Renal pelvis (tissue), 4 donors: Measurements from ENCODE around the gene EIF1. TPM values are rescaled to one million over a fixed set of nuclear protein-coding genes. Genes with fewer than 3 reads are reported as not detected.

ENCODE experiments used
- DNase-seq: peaks from one replicate; pipeline ENCODE4 v3.0.0-alpha.2; 2013
- polyA plus RNA-seq, 3 donors: library from polyadenylated mRNA; unstranded; fragments of 120-200 nt; gene quantifications; one replicate each; pipeline ENCODE4 v1.2.1, GENCODE V29; 2013; ENCODE audit not compliant: insufficient read length in 3 of 3

The EIF1 gene
- polyA plus RNA-seq, 3 donors: 651 to 702 (median 684) TPM

- no peak for DNase-seq
These were observed 36.4 kb downstream of the EIF1 start for GRCh38 chr17:41725134-41725533.

DNA sequence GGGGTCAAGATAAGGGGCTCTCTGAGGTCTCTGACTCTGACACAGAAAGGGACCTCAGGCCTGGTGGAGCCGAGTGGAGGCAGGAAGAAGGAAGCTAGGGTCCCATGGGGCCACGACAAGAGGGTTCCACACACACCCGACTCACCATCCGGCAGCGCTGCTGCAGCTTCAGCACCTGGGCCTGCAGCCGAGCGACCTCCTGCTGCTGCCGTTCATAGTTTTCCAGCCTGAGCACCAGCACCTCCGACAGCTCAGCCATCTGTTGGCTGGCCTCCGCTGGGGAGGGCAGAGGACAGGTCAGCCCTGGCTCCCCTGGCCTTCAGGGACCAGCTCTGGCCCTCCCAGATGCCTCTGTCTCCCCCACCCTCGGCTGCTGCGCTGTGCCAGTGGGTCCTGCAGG, 39.4 kb downstream of the EIF1 start:
- DNase-seq: no peak

DNA sequence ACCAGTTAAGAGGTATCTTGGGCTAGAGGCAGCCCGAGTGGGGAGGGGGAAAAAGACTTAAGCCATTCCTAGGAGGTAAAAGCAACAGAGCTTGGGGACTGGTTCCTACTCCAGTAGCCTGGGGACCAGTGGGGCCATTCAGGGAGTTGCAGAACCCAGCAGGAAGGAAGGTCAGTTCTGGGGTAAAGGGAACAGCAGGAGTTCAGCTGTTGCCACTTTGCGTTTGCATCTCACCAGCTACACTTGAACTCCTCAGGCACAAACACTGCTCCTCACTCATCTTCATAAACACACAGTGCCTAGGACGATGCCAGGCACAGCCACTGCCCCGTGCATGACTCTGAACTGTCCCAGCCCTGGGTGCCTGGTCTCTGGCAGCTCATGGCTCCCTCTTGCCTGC, 41.8 kb downstream of the EIF1 start:
- DNase-seq: no peak

DNA sequence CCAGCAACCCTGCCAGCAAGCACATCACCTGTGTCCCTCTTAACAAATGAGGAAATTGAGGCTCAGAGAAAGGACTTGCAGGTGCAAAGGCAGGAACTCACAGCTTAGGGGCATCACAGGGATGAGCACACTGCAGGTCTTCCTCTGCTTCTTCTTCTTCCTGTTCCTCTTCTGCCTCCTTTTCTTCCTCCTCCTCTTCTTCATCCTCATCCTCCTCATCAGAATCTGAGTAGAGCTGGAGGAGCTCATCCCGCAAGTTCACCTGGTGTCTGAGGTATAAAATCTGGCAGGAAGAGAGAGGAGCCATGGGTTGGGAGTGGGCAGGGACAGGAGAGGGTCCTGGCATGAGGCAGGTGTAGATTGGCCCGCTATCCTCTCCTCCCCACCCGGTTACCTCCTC, 43.2 kb downstream of the EIF1 start:
- no peak for DNase-seq

- DNase-seq: no peak
These were observed 44.9 kb downstream of the EIF1 start for GRCh38 chr17:41733348-41734138.

DNA sequence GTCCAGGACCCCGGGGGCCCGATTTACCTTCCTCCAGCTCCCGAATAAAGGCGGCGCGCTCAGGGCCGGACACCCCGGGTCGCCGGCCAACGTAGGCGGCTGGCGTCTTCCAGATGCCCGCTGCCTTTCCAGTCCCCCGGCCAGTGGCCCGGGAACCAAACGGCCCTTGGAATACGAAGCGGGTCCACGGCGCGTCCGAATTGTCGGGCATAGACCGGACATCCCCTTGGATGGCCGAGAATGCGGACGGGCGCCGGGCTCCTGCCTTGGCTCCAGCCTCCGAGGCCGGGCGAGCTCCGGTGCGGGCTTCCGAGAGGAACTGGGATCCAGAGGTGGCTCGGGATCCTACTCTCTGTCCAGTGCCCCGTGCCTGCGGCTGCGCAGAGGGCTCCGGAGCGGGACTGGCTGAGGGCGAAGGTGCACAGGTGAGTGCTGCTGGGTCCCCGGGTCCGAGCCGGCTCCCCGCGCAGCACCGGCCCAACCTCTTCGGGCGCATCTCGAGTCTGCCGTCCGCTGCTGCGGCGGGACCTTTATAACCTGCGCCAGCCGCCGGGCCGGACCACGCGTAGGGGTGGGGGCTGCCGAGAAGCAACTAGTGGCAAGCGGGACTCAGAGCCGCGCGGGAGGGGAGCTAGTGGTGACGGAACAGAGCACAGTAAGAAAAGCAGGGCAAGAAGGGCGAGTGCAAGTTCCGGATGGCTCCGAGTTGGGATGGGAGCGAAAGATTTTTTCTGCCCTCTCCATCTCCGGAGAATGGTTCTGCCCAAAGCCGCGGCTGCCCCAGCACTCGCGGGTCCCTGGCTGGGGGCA, 45.7 kb downstream of the EIF1 start, which contains the start of gene HAP1:
Gene HAP1 (minus strand): TSS at position 505 of the 810 bp plus-strand sequence. CDS start 9 bp downstream, at position 496.
- DNase-seq: peak; percentile 36

- peak; percentile 23 for DNase-seq
These were observed 46.2 kb downstream of the EIF1 start for GRCh38 chr17:41734949-41735313.

- no peak for DNase-seq
These were observed 47.1 kb downstream of the EIF1 start for GRCh38 chr17:41735744-41736143.

DNA sequence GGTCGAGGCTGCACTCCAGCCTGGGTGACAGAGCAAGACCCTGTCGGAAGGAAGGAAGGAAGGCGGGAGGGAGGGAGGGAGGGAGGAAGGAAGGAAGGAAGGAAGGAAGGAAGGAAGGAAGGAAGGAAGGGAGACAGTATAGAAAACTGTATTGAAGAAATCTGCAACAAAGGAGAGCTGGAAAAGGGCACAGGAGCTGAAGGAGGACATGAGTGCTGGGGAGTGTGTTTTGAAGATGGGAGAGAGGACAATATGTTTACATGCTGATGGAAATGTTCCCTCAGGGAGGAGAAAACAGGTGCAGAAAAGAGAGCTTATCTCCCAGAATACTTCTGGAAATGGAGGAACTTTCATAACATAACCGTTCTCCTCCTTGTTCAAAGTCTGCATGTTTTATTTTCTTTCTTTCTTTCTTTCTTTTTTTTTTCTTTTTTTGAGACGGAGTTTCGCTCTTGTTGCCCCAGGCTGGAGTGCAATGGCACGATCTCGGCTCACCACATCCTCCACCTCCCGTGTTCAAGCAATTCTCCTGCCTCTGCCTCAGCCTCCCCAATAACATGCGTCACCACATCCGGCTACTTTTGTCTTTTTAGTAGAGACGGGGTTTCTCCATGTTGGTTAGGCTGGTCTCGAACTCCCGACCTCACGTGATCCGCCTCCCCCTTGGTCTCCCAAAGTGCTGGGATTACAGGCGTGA, 48.4 kb downstream of the EIF1 start:
- DNase-seq: no peak

DNA sequence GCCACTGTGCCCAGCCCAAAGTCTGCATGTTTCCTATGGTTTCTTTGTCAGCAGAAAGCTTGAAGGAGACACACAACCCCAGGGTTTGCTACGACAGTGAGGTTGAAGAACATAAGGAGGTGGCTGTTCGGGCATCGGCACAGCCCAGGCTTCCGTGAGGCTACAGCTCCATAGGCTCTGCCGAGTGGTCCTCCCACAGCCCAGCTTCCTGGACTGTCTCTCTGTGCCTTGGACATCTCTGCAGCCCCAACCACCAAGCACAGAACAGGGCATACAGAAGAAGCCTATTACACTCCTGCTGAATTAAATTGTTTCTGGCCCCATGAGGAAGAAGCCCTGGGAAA, 49.0 kb downstream of the EIF1 start:
- no peak for DNase-seq

DNA sequence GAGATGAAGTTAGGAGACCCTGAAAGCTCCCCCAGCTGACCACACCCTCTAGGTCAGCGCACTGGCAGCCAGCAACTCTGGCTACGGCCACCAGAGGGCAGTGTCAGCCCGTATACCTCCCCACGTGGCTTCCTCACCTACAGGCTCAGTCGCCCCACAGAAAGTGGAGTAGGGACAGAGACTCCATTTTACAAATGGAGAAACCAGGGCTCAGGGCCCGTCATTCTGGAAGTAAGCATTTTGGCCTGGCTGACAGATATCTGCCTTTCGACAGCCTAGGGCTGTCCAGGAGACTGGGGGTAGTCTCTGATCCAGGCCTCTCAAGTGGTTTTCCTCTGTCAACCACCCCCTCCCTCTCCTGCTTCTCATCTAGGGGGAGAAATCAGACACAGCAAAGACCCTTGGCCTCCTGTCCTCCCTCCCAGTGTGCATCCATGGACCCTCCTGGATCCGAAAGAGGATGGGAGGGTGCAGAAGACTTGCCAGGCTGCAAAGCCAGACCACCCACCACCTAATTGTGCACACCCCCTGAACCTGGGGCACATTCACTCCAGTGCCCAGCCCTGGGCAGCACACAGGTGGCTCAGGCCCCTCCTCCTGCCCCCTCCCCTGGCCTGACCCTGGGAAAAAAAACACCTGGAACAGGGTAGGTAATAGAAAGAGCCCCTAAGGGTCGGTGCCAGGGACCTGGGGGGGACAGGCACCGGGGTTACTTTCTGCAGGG, 49.6 kb downstream of the EIF1 start:
- peak; percentile 82 for DNase-seq

GRCh38 chr17:41738801-41739112, 50.1 kb downstream of the EIF1 start:
- DNase-seq: no peak

DNA sequence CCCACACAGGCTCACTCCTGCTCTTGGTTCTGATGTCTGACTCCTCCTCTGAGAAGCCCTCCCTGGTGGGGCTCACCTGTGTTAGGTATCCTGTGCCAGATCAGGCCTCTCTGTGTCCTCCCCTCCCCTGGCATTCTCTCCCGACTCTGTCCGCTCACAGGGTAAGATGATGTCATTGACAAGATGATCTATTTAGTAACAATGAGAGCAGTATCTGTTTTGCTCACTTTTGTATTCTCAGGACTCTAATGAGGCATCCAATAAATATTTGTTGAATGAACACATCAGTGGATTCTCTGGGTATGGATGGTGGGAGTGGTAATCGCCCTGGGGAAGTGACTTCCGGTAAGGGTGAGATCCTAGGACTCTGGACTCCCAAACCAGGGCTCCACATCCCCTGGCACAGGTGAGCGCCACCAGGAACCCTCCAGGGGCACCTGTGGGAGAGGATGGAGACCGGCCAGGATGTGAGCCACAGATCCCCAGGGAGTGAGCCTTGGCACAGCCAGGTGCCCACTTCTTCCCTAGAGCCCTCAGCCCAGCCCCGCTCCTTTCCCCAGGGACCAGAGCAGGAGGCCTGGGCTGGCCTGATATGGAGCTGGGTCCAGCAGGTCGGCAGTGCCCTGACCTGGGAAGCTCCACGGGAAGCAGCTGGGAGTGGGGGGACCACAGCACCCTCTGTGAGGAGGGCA, 51.1 kb downstream of the EIF1 start:
- DNase-seq: no peak

GRCh38 chr17:41740506-41740905, 51.8 kb downstream of the EIF1 start:
- DNase-seq: no peak

DNA sequence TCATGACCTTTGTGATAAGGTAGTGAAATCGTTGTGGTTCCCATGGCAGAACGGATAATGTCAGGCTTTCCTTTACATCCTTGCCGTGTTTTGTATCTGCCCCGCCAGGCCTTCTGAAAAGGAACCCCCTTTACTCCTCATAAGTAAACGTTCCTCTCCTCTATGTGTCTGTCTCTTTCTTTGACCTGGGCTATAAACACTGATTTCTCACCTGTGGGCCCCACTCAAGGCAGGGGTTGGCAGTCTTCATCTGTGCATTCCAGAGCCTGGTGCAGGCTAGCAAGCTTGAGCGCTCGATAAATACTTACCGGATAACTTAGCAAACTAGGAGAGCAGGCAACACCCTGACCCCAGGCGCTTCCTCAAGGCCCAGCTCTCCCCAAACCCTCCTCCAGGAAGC, 53.0 kb downstream of the EIF1 start:
- DNase-seq: no peak

Other genes starting within 250 kb of the EIF1 start
- gene KRT38, start 247.9 kb upstream of the EIF1 start, polyA plus RNA-seq: not detected
- gene KRT32, start 221.5 kb upstream of the EIF1 start, polyA plus RNA-seq: not detected
- gene KRT35, start 207.7 kb upstream of the EIF1 start, polyA plus RNA-seq: under 1 TPM in 1 of 3 donors, not detected in 2; 0.04 TPM
- not detected for gene KRT36, start 199.0 kb upstream of the EIF1 start, polyA plus RNA-seq
- 1 to 10 TPM in 2 of 3 donors, under 1 TPM in 1; 0.47 to 2.8 (median 1.4) TPM for gene KRT13, start 183.3 kb upstream of the EIF1 start, polyA plus RNA-seq
- gene KRT15, start 170.0 kb upstream of the EIF1 start, polyA plus RNA-seq: 1 to 10 TPM; 1.3 to 3.1 (median 2.9) TPM
- 100 to 1,000 TPM; 210 to 238 (median 223) TPM for gene KRT19, start 160.6 kb upstream of the EIF1 start, polyA plus RNA-seq
- gene KRT9, start 116.8 kb upstream of the EIF1 start, polyA plus RNA-seq: not detected
- under 1 TPM in 2 of 3 donors, not detected in 1; 0.31 to 0.36 TPM for gene KRT14, start 102.0 kb upstream of the EIF1 start, polyA plus RNA-seq
- gene KRT16, start 76.1 kb upstream of the EIF1 start, polyA plus RNA-seq: not detected
- 1 to 10 TPM; 1.6 to 4.8 (median 2.0) TPM for gene KRT17, start 64.3 kb upstream of the EIF1 start, polyA plus RNA-seq
- not detected for gene GAST, start 23.4 kb downstream of the EIF1 start, polyA plus RNA-seq
- gene HAP1, start 45.8 kb downstream of the EIF1 start, polyA plus RNA-seq: 1 to 10 TPM; 1.2 to 1.5 (median 1.3) TPM
- gene JUP, start 97.8 kb downstream of the EIF1 start, polyA plus RNA-seq: 100 to 1,000 TPM; 218 to 260 (median 242) TPM
- gene P3H4, start 123.1 kb downstream of the EIF1 start, polyA plus RNA-seq: 10 to 100 TPM; 43.4 to 48.8 (median 44.8) TPM
- gene FKBP10, start 124.1 kb downstream of the EIF1 start, polyA plus RNA-seq: 100 to 1,000 TPM; 142 to 163 (median 160) TPM
- gene NT5C3B, start 147.3 kb downstream of the EIF1 start, polyA plus RNA-seq: 100 to 1,000 TPM in 1 of 3 donors, 10 to 100 TPM in 2; 91.4 to 111 (median 91.7) TPM
- under 1 TPM; 0.24 to 0.27 (median 0.27) TPM for gene KLHL10, start 148.9 kb downstream of the EIF1 start, polyA plus RNA-seq
- 10 to 100 TPM in 2 of 3 donors, 1 to 10 TPM in 1; 8.7 to 12.1 (median 10.3) TPM for gene KLHL11, start 176.5 kb downstream of the EIF1 start, polyA plus RNA-seq
- gene ACLY, start 230.1 kb downstream of the EIF1 start, polyA plus RNA-seq: 10 to 100 TPM; 89.5 to 92.9 (median 90.9) TPM
- 1 to 10 TPM; 5.9 to 8.6 (median 7.6) TPM for gene ODAD4, start 241.7 kb downstream of the EIF1 start, polyA plus RNA-seq